Embryonic facial prominence (tissue), 1 donor: Measurements from ENCODE around the gene SIPA1.
A peak's percentile ranks its signal among the peaks of the same experiment; 100 is the strongest.

ENCODE experiments used
- DNase-seq: peaks from one replicate; pipeline ENCODE4 v3.0.0-alpha.2; 2016; ENCODE audit errors: extremely low spot score

Gene SIPA1

GRCh38 chr11:65609665-65610064 lies 28.2 kb upstream of the SIPA1 start:
- DNase-seq = no peak

DNA sequence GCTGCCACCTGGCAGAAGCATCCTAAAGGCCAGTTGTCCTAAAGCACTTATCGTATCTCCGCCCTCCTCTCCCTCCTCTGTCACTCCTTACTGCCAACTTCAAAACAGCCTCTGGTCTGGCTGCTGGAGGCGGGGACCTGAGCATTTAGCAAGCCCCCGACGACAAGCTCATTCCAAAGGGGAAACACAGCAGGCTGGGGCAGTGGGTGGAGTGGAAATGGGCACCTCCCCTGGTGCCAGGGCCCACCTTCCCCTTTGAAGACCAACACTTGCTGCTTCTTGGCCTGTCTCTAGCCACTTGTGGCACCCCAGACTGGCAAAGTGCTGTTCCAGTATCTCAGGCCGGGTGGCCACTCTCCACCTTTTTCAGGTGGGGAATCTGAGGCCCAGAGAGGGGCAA lies 27.5 kb upstream of the SIPA1 start:
- no peak for DNase-seq

DNA sequence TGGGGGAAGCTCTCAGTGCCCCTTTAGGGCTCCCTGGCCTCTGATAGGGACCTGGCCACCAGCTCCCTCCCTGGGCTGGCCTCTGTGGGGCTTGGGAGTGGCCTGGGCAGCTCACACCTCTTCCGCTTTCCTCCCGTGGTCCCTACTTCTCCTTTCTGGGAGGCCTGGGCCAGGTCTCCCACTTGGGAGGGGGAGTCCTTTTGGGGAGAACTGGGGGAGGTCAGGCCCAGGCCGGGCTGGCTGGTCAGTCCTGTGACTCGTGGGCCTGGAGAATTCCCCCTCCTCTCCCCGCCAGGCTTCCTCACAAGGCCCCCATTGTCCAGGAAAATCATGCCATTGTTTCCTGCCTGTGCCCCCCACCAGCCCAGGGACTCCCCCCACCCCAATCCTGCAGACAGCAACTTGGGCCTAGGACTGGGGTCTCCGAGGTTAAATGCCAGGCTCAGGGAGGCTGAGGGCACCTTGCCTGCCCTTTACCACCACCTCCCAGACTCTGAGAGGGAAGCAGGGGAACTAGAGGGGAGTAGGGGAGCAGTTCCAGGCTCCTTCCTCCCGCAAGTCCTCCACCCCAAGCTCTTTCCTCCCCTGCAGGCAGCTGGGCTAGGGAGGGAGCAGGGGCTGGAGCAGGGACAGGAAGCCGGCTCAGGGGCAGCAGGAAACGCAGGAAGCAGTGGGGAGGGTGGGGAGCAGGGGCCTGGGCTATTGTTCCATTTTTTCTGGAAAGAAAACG lies 26.7 kb upstream of the SIPA1 start:
- no peak for DNase-seq

DNA sequence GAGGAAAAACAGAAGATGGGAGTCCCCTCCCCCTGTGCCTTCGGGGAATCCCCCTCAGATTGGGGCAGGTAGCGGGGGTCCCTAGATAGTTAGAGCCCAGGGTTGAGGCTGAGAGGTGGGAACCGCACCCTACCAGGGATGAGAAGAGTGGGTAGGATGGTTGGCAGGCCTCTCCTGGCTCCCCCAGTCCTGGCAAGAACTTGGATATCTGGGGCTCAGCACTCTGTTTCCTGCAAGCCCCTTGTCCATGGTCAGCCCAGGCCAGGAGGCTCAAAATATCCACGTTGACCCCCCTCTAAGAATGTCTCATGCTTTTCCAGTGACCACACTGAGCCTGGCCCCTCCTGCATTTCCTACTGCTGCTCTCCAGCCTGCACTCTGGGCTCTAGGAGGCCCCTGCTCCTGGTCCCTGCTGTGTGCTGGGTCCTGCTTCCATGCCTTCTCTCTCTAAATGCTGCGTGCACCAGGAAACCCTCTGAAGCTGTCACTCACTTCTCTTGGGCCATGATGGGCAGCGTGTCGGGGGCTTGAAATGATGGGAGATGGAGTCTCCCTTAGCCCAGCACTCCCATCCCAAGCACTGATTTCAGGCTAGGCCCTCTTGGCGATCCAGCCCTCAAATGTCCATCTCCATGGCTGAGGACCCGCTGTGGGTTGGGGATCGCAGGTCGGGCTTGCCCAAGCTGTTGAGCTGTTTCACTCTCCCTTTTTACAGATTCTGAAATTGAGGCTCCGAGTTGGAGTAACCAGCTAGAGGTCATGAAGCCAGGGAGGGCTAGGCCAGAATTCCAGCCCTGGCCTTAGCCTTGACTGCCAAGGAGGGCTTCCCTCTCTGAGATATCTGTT lies 25.9 kb upstream of the SIPA1 start:
- DNase-seq = no peak

DNA sequence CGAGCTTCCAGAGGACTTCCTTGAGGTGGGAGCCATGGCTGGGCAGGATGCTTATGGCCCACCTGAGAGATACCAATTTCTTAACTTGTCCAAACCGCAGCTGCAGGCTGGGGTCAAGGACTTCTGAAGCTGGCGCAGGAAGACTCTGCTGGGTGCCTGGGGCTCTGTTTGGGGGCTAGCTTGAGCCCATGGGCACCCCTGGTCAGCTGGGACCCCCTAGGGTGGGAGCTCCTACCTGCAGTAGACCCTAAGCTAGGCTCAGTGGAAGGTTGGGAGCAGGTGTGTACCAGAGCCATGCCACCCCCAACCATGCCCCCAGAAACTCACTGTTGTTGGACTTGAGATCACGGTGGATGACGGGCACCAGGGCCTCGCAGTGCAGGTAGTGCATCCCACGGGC lies 25.2 kb upstream of the SIPA1 start:
- DNase-seq = no peak

GRCh38 chr11:65613091-65613928 lies 24.6 kb upstream of the SIPA1 start:
- no peak for DNase-seq

- peak; percentile 100 for DNase-seq
Observed at GRCh38 chr11:65615229-65615949, 22.5 kb upstream of the SIPA1 start, which contains the start of gene PCNX3. TSS of gene PCNX3 (plus strand) at chr11:65615776. CDS start at chr11:65616312, 536 bp downstream.

GRCh38 chr11:65615950-65616574 lies 21.8 kb upstream of the SIPA1 start:
- no peak for DNase-seq

- DNase-seq = no peak
Observed at GRCh38 chr11:65616575-65617001, 21.3 kb upstream of the SIPA1 start.

GRCh38 chr11:65617136-65617850 lies 20.6 kb upstream of the SIPA1 start:
- DNase-seq = no peak

DNA sequence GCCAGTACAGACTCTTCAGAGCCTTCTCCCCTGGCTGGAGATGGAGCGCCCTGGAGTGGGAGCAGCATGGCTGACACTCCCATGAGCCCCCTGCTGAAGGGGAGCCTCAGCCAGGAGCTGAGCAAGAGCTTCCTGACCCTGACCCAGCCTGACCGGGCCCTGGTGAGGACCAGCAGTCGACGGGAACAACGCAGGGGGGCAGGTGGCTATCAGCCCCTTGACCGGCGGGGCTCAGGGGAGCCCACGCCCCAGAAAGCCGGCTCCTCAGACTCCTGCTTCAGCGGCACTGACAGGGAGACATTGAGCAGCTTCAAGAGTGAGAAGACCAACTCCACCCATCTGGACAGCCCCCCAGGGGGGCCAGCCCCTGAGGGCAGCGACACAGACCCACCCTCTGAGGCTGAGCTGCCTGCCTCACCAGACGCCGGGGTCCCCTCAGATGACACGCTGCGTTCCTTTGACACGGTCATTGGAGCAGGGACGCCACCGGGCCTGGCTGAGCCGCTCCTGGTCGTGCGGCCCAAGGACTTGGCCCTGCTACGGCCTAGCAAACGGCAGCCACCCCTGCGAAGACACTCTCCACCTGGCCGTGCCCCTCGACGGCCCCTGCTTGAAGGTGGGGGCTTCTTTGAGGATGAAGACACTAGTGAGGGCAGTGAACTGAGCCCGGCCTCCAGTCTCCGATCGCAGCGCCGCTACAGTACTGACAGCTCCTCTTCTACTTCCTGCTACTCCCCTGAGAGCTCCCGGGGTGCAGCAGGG lies 19.7 kb upstream of the SIPA1 start:
- no peak for DNase-seq

- DNase-seq = no peak
Observed at GRCh38 chr11:65618763-65619162, 19.1 kb upstream of the SIPA1 start.

DNA sequence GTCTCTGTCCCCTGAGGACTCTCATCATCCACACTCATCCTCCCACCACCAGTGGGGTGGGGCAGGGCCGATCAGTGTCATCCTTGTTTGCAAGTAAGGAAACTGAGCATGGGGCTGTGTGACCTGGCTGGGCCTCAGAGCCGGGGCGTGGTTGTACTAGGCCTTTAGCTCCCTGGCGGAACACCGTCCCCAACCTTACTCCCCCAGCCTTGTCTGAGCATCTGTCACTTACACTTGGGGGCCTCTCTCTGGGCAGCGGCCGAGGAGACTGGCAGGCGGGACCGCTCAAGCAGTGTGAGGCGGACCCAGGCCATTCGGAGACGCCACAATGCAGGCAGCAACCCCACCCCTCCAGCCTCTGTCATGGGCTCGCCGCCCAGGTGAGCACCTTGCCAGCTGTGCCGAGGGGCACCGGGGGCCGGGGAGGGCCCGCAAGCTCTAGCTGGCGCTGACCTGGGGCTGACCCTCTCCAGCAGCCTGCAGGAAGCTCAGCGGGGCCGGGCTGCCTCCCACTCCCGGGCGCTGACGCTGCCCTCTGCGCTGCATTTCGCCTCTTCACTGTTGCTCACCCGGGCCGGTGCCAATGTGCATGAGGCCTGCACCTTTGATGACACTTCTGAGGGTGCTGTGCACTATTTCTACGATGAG lies 18.5 kb upstream of the SIPA1 start:
- no peak for DNase-seq

DNA sequence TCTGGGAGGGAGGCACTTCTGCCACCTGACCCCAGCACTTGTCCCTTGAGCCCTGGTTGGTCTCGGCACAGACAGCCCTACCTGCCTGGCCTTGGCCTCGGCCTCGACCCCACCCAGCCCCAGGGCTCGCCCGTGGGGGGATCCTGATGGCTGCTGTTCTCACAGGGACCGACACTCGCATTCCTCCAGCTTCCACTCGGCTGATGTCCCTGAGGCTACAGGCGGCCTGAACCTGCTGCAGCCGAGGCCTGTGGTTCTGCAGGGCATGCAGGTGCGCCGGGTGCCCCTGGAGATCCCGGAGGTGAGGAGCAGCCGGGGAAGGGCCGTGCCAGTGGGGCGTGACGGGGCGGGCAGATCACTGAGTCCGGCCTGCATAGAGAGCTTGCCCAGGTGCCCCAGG lies 17.2 kb upstream of the SIPA1 start:
- DNase-seq = no peak

DNA sequence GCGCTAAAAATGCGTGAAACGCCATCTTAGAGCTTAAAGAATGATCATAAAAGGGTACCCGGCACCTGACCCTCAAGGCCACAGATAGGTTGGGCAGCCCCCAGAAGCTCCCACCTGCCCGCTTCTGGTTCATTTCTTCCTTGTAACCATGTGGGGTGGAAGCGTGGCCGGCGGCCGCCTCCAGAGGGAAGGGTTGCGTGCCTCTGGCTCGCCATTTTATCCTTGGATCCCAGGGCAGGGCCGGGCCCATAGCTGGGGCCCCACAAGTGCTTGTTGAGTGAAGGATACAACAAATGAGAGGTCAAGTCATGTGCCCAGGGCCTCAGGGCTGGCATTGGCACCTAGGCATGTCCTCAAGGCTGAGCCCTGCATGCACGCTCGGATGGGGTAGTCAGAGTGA lies 16.4 kb upstream of the SIPA1 start:
- DNase-seq = no peak

- no peak for DNase-seq
Observed at GRCh38 chr11:65622011-65622410, 15.9 kb upstream of the SIPA1 start.

GRCh38 chr11:65623177-65623576 lies 14.7 kb upstream of the SIPA1 start:
- DNase-seq = no peak

GRCh38 chr11:65623852-65624616 lies 13.9 kb upstream of the SIPA1 start:
- no peak for DNase-seq
